Gastrocnemius medialis (tissue), 4 donors: ENCODE data around the gene ZNF75A. TPM values are rescaled to one million over a fixed set of nuclear protein-coding genes. Genes with fewer than 3 reads are reported as not detected.

Source experiments
- ATAC-seq, 2 donors: fragments of 150-250 bp; one replicate each; pipeline ENCODE4 v1.9.1; 2016
- DNase-seq, 2 donors: peaks; one replicate each; pipeline ENCODE4 v3.0.0-alpha.2; 2019
- H3K27ac ChIP-seq, 4 donors: fragments of 200-600 bp; sonication (generic); 1 replicate in 1 of 4; 2 replicates in 3 of 4; pipeline ENCODE4 v1.5.1; 2016 to 2018; ENCODE audit warnings: mild to moderate bottlenecking in 2 of 4, moderate library complexity in 1 of 4
- H3K27me3 ChIP-seq, 3 donors: fragments of 200-600 bp; sonication (generic) in 2 of 3; 1 replicate in 1 of 3; 2 replicates in 2 of 3; pipeline versions ENCODE4 v1.5.1 to v1.6.0; 2016 to 2019; ENCODE audit warnings: mild to moderate bottlenecking in 1 of 3, moderate library complexity in 1 of 3
- H3K36me3 ChIP-seq, 2 donors: fragments of 200-600 bp; sonication (generic) in 1 of 2; one replicate each; pipeline ENCODE4 v1.5.1; 2017 to 2018
- H3K4me1 ChIP-seq, 2 donors: fragments of 200-600 bp; sonication (generic) in 1 of 2; one replicate each; pipeline ENCODE4 v1.5.1; 2016 to 2017; ENCODE audit warnings: mild to moderate bottlenecking in 2 of 2
- H3K4me3 ChIP-seq, 4 donors: fragments of 200-600 bp; sonication (generic) in 3 of 4; 1 replicate in 1 of 4; 2 replicates in 3 of 4; pipeline ENCODE4 v1.5.1; 2016 to 2019; ENCODE audit warnings: mild to moderate bottlenecking in 2 of 4
- H3K9me3 ChIP-seq, 3 donors: fragments of 200-600 bp; sonication (generic) in 2 of 3; 1 replicate in 1 of 3; 2 replicates in 2 of 3; pipeline ENCODE4 v1.5.1; 2016 to 2019
- POLR2A ChIP-seq, 2 donors: fragments of 450-650 bp; IDR thresholded peaks; one replicate each; pipeline ENCODE4 v1.6.1; 2017; ENCODE audit warnings: antibody characterized with exemption in 2 of 2, mild to moderate bottlenecking in 2 of 2, moderate library complexity in 2 of 2
- in situ Hi-C, 4 donors: fragments of 200-750 bp; cut with MboI; loops; one replicate each; pipeline versions ENCODE4 v1.15.0 to v1.8.0; 2017; ENCODE audit warnings: low sequenced_read_pairs in 4 of 4
- intact Hi-C: fragments of 100-400 bp; cut with DNase I; formaldehyde crosslinking; loops from one replicate; pipeline ENCODE4 v1.15.1; 2023; ENCODE audit warnings: low total_unique reads
- total RNA-seq, 4 donors: library from RNA; depleted of rRNA; stranded (reverse); fragments of >200 nt; gene quantifications; one replicate each; pipeline versions ENCODE4 v1.1.0 to v1.2.3, GENCODE V29; 2016
- TF ChIP-seq, protein P1 (sequence below), 5 experiments: fragments of 450-650 bp in 3 of 5; fragments of 200-600 bp in 2 of 5; sonication (generic) in 2 of 5; IDR thresholded peaks in 4 of 5; conservative IDR thresholded peaks in 1 of 5; 1 replicate in 4 of 5; 2 replicates in 1 of 5; pipeline ENCODE4 v1.5.1; 2016 to 2019; ENCODE audit warnings: antibody characterized with exemption in 5 of 5, mild to moderate bottlenecking in 3 of 5, moderate library complexity in 3 of 5

The ZNF75A gene
- total RNA-seq, 4 donors from 2014 or later, result 5.5 to 13.2 (median 12.5) TPM

GRCh38 chr16:3285131-3285530 is 20.2 kb upstream of the ZNF75A start:
- peaks cover 11 to 45% of the 10 kb centered on the region in 2 donors for H3K36me3 ChIP-seq
- H3K4me1 ChIP-seq, result peaks cover 22% of the 10 kb centered on the region in 2 donors
- DNase-seq (no peak), ATAC-seq (no peak)
- H3K9me3 ChIP-seq, result peaks cover 3 to 16% (median 10%) of the 10 kb centered on the region in 3 donors
- in situ Hi-C loops (loop anchor here in 1 of 4 donors (25.0 kb wide), 1 partner anchor 127 kb away; the partner anchor contains the start of genes ZNF174 and ZSCAN32), intact Hi-C loops (no loop called here)
- no peak for TF ChIP-seq POLR2A (IDR thresholded peaks at IDR 0.05)
- TF ChIP-seq, protein P1, sequence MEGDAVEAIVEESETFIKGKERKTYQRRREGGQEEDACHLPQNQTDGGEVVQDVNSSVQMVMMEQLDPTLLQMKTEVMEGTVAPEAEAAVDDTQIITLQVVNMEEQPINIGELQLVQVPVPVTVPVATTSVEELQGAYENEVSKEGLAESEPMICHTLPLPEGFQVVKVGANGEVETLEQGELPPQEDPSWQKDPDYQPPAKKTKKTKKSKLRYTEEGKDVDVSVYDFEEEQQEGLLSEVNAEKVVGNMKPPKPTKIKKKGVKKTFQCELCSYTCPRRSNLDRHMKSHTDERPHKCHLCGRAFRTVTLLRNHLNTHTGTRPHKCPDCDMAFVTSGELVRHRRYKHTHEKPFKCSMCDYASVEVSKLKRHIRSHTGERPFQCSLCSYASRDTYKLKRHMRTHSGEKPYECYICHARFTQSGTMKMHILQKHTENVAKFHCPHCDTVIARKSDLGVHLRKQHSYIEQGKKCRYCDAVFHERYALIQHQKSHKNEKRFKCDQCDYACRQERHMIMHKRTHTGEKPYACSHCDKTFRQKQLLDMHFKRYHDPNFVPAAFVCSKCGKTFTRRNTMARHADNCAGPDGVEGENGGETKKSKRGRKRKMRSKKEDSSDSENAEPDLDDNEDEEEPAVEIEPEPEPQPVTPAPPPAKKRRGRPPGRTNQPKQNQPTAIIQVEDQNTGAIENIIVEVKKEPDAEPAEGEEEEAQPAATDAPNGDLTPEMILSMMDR (IDR thresholded peaks at IDR 0.05 in 4 of 5, conservative IDR thresholded peaks at IDR 0.05 in 1 of 5), result no peak
- H3K27ac ChIP-seq, result no peak overlapping the region
- no peaks in the 10 kb centered on the region for H3K27me3 ChIP-seq
- H3K4me3 ChIP-seq, result peak overlapping the region; percentile 72 to 86 (median 80)

DNA sequence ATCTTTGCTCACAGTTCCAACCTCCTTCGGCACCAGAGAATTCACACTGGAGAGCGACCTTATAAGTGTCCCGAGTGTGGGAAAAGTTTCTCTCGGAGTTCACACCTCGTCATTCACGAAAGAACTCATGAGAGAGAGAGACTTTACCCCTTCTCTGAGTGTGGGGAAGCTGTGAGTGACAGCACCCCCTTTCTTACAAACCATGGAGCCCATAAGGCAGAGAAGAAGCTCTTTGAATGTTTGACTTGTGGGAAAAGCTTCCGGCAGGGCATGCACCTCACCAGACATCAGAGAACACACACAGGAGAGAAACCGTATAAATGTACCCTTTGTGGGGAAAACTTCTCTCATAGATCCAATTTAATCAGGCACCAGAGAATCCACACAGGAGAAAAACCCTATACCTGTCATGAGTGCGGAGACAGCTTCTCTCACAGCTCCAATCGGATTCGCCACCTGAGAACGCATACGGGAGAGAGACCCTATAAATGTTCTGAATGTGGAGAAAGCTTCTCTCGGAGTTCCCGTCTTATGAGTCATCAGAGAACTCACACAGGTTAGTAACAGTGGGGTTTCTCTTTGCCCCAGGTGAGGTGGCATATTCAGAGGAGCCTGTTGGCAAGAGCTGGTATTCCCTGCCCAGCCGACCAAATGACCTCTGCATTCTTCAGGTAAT is 15.2 kb upstream of the ZNF75A start:
- no peak overlapping the region for H3K27ac ChIP-seq
- H3K9me3 ChIP-seq, result peaks cover 7 to 49% (median 22%) of the 10 kb centered on the region in 3 donors
- no peak for DNase-seq
- intact Hi-C loops (no loop called here), in situ Hi-C loops (loop anchor here in 1 of 4 donors (25.0 kb wide), 1 partner anchor 122 kb away; the partner anchor contains the start of genes ZNF174 and ZSCAN32)
- H3K36me3 ChIP-seq, result peaks cover 21 to 86% of the 10 kb centered on the region in 2 donors
- ATAC-seq, result no peak
- peak overlapping the region in 1 of 4 donors; percentile 36 for H3K4me3 ChIP-seq
- TF ChIP-seq POLR2A (IDR thresholded peaks at IDR 0.05), result no peak
- TF ChIP-seq, protein P1 (IDR thresholded peaks at IDR 0.05 in 4 of 5, conservative IDR thresholded peaks at IDR 0.05 in 1 of 5), result no peak
- peaks cover 1 to 2% of the 10 kb centered on the region in 2 donors for H3K4me1 ChIP-seq
- no peaks in the 10 kb centered on the region for H3K27me3 ChIP-seq

DNA sequence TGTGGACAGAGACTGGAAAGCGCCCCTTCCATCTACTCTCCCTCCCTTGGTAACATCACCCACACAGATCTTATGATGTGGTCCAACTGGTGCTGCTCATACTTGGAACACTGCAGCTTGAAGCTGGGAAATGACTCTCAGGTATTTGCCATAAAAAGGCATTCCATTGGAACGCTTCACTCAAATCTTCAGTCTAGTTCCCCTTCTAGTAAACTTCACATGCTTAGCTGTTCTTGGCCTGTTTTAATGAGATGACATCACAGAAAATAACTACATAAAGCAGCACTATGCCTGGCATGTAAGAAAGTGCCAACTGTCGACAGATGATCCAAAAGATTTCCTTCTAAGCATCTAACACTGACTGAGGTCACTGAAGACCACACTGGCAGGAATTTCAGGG is 12.7 kb upstream of the ZNF75A start:
- H3K4me3 ChIP-seq, result no peak overlapping the region
- in situ Hi-C loops, result loop anchor here in 1 of 4 donors (25.0 kb wide), 1 partner anchor 120 kb away; the partner anchor contains the start of genes ZNF174 and ZSCAN32

GRCh38 chr16:3295209-3295608 is 10.1 kb upstream of the ZNF75A start:
- no peak for DNase-seq
- no peak for ATAC-seq
- H3K27ac ChIP-seq, result no peak overlapping the region
- H3K36me3 ChIP-seq, result peaks cover 9 to 67% of the 10 kb centered on the region in 2 donors
- in situ Hi-C loops, result loop anchor here in 1 of 4 donors (25.0 kb wide), 1 partner anchor 117 kb away; the partner anchor contains the start of genes ZNF174 and ZSCAN32
- TF ChIP-seq POLR2A (IDR thresholded peaks at IDR 0.05), result no peak
- TF ChIP-seq, protein P1 (IDR thresholded peaks at IDR 0.05 in 4 of 5, conservative IDR thresholded peaks at IDR 0.05 in 1 of 5), result no peak
- H3K4me3 ChIP-seq, result no peak overlapping the region
- intact Hi-C loops, result no loop called here
- no peaks in the 10 kb centered on the region for H3K4me1 ChIP-seq
- peaks cover 4 to 42% (median 12%) of the 10 kb centered on the region in 3 donors for H3K9me3 ChIP-seq
- H3K27me3 ChIP-seq, result no peaks in the 10 kb centered on the region

More for the DNA sequence above, 12.7 kb upstream of the ZNF75A start:
- DNase-seq, result no peak
- ATAC-seq, result no peak
- intact Hi-C loops, result no loop called here
- Histone ChIP-seq H3K27ac (no peak overlapping the region), H3K4me1 (no peaks in the 10 kb centered on the region), H3K9me3 (peaks cover 4 to 54% (median 22%) of the 10 kb centered on the region in 3 donors), H3K36me3 (peaks cover 18 to 80% of the 10 kb centered on the region in 2 donors), H3K27me3 (no peaks in the 10 kb centered on the region)
- TF ChIP-seq, protein P1 (IDR thresholded peaks at IDR 0.05 in 4 of 5, conservative IDR thresholded peaks at IDR 0.05 in 1 of 5), result no peak
- no peak for TF ChIP-seq POLR2A (IDR thresholded peaks at IDR 0.05)
